ENCODE data around the gene PRDM4. TPM values are rescaled to one million over a fixed set of nuclear protein-coding genes. Genes with fewer than 3 reads are reported as not detected.

PRDM4 gene
- total RNA-seq, 2 experiments from 2014 or later, result 19.3 to 21.7 TPM

DNA sequence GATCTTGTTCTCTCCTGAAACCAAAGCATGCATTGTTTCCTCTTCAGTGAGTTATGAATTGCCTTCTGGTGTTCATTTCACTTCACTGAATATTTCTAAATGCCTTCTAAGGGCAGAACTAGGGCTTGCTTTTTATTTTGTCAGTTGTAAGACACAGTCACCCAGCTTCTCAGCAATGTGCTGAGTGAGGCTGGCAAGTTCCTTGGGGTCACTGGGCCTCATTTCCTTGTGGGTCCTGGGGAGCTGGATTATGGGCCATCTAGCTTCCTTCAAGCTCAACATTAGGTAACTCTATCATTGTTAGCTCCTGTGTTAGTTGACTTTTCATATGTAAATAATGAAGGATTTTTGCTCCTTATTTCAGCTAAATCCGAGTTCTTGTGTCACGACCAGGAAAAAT, 27.3 kb upstream of the PRDM4 start:
- intact Hi-C loops (cut with micrococcal nuclease), result no loop called here
- DNase-seq (no peak), ATAC-seq (no peak)
- peaks cover 6% of the 10 kb centered on the region for H3K9me3 Mint-ChIP-seq
- POLR2A ChIA-PET, result interaction anchor here (0.6 kb wide), 1 partner anchor 576 kb away, joined by 4 read pairs; no protein-coding TSS in a partner anchor
- CTCF ChIA-PET, result no interaction called here
- H3K36me3 Mint-ChIP-seq (ENCODE audit: low read depth), result no peaks in the 10 kb centered on the region
- no peaks in the 10 kb centered on the region for H3K4me1 Mint-ChIP-seq (ENCODE audit: low read depth)
- H3K27me3 Mint-ChIP-seq, result no peaks in the 10 kb centered on the region
- H3K27ac Mint-ChIP-seq, result no peak overlapping the region
- TF ChIP-seq, protein P1, sequence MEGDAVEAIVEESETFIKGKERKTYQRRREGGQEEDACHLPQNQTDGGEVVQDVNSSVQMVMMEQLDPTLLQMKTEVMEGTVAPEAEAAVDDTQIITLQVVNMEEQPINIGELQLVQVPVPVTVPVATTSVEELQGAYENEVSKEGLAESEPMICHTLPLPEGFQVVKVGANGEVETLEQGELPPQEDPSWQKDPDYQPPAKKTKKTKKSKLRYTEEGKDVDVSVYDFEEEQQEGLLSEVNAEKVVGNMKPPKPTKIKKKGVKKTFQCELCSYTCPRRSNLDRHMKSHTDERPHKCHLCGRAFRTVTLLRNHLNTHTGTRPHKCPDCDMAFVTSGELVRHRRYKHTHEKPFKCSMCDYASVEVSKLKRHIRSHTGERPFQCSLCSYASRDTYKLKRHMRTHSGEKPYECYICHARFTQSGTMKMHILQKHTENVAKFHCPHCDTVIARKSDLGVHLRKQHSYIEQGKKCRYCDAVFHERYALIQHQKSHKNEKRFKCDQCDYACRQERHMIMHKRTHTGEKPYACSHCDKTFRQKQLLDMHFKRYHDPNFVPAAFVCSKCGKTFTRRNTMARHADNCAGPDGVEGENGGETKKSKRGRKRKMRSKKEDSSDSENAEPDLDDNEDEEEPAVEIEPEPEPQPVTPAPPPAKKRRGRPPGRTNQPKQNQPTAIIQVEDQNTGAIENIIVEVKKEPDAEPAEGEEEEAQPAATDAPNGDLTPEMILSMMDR (IDR thresholded peaks at IDR 0.05), result no peak
- H3K4me3 Mint-ChIP-seq, result no peak overlapping the region

GRCh38 chr12:107783406-107784376, 22.8 kb upstream of the PRDM4 start:
- Mint-ChIP-seq H3K27me3 (peaks cover 14% of the 10 kb centered on the region), H3K4me3 (no peak overlapping the region), H3K27ac (no peak overlapping the region), H3K36me3 (ENCODE audit: low read depth) (no peaks in the 10 kb centered on the region), H3K4me1 (ENCODE audit: low read depth) (no peaks in the 10 kb centered on the region), H3K9me3 (no peaks in the 10 kb centered on the region)
- no peak for ATAC-seq
- TF ChIP-seq, protein P1 (IDR thresholded peaks at IDR 0.05), result no peak
- intact Hi-C loops (cut with micrococcal nuclease), result no loop called here
- DNase-seq, result no peak
- ChIA-PET CTCF (interaction anchor here (0.9 to 1.2 kb wide), 2 partner anchors 9 to 15 kb away, joined by 3 read pairs; partner anchors contain the start of gene ASCL4), POLR2A (interaction anchor here (0.6 kb wide), 2 partner anchors 611 to 1580 kb away, joined by 3 read pairs; no protein-coding TSS in a partner anchor)

DNA sequence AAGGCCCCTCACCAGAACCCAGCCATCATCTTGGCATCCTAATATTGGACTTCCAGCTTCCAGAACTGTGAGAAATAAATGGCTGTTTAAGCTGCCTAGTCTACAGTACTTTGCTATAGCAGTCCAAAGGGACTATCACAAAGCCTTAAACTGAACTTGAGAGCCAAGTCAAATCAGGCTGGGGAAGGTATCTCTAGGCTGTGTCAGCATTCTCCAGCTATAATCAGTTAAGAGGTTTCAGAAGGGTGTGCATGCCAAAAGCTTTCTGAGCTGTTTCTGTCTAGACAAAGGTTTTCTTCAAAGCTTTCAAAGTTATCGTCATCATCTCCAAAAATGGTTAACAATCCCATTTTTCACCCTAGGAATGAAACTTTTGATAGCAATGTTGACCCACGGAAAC, 21.1 kb upstream of the PRDM4 start:
- intact Hi-C loops (cut with micrococcal nuclease), result no loop called here
- Mint-ChIP-seq H3K36me3 (ENCODE audit: low read depth) (no peaks in the 10 kb centered on the region), H3K27me3 (peaks cover 24% of the 10 kb centered on the region), H3K27ac (no peak overlapping the region), H3K4me1 (ENCODE audit: low read depth) (no peaks in the 10 kb centered on the region), H3K9me3 (no peaks in the 10 kb centered on the region), H3K4me3 (no peak overlapping the region)
- CTCF ChIA-PET, result no interaction called here
- DNase-seq (no peak), ATAC-seq (no peak)
- POLR2A ChIA-PET, result no interaction called here
- TF ChIP-seq, protein P1 (IDR thresholded peaks at IDR 0.05), result no peak

GRCh38 chr12:107780298-107780697, 19.4 kb upstream of the PRDM4 start:
- ATAC-seq (no peak), DNase-seq (no peak)
- Mint-ChIP-seq H3K27me3 (peaks cover 36% of the 10 kb centered on the region), H3K36me3 (ENCODE audit: low read depth) (no peaks in the 10 kb centered on the region), H3K9me3 (no peaks in the 10 kb centered on the region), H3K27ac (no peak overlapping the region), H3K4me3 (no peak overlapping the region), H3K4me1 (ENCODE audit: low read depth) (peaks cover 5% of the 10 kb centered on the region)
- CTCF ChIA-PET, result no interaction called here
- intact Hi-C loops (cut with micrococcal nuclease), result no loop called here
- POLR2A ChIA-PET, result no interaction called here
- TF ChIP-seq, protein P1 (IDR thresholded peaks at IDR 0.05), result no peak

Measured in activated CD8-positive, alpha-beta T cell treated with anti-CD3 and anti-CD28 coated beads for 36 hours (primary cell).